ENCODE measurements around the gene CDIP1.

DNA sequence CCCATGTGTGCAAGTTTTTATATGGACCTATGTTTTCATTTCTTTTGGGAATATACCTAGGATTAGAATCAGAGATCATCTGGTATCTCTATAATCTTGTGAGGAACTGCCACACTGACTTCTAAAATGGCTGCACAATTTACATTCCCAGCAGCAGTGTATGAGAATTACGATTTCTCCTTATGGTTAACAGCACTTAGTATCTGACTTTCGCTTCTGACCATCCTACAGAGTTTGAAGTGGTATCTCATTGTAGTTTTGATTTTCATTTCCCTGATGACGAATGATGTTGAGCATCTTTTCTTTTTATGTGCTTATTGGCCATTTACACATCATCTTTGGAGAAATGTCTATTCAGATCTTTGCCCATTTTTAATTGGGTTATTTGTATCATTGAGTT, 27.6 kb upstream of the CDIP1 start:
- TF ChIP-seq FOXM1 (IDR thresholded peaks at IDR 0.05; ENCODE audit: borderline replicate concordance) (no peak), SP1 (IDR thresholded peaks at IDR 0.05) (no peak), BHLHE40 (IDR thresholded peaks at IDR 0.05; ENCODE audit: borderline replicate concordance) (no peak), TARDBP (IDR thresholded peaks at IDR 0.05) (no peak), SUZ12 (IDR thresholded peaks at IDR 0.05) (no peak)
